GM18498 (cell line): ENCODE measurements around the gene CST7.
"Not testable (repeated sequence)": the region's sequence is repeated elsewhere in the genome, so short reads cannot be mapped to it uniquely, and the experiment has no call there.

Experiments used
- ATAC-seq: cut with Tn5 transposase; IDR thresholded peaks from one replicate; pipeline ENCODE4 v1.9.1; 2021; ENCODE audit warnings: mild to moderate bottlenecking, moderate library complexity; ENCODE audit not compliant: unreplicated experiment

Gene CST7

DNA sequence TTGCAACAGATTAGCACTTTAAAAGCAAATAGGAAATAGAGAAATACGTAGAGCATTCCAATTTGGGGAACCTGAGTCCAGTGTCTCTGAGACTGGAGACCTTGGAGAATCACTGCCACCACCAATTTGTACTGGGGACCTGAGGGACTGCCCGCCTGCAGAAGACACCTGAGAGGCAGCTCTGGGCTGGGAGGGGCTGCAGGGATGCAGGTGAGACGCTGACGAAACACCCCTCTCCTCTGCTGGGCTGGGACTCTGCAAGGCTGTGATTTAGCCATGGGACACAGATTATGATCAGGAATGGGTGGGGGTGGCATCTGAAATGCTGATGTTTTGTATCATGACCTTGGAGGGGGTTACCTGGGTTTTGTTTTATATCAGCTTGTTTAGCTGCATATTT, 50.5 kb downstream of the CST7 start:
- ATAC-seq = no peak

DNA sequence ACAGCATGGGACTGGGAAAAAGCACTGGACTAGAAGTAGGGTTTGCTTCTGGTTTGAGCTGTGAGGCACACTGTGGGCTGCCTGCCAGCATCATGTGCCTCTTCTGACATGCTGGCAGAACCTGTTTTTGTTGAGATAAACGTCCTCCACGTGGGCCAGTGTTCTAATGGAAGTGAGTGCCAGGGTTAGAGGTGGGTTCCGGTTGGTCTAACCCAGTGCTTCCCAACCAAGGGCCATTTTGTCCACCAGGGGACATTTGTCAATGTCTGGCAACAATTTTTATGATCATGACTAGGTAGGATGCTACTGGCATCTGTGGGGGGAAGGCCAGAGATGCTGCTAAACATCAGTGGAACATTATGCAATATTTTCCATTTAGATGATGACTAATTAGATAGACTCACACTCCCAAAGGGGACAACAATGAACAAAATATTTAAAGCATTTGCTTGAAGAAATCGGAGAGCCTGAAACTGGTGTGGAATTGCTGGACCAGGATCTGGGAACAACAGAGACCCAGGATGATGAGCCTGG, 51.3 kb downstream of the CST7 start:
- no peak for ATAC-seq

DNA sequence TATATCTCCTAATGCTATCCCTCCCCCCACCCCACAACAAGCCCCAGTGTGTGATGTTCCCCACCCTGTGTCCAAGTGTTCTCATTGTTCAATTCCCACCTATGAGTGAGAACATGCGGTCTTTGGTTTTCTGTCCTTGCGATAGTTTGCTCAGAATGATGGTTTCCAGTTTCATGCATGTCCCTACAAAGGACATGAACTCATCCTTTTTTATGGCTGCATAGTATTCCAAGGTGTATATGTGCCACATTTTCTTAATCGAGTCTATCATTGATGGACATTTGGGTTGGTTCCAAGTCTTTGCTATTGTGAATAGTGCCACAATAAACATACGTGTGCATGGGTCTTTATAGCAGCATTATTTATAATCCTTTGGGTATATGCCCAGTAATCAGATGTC, 52.3 kb downstream of the CST7 start:
- not testable (repeated sequence) for ATAC-seq

DNA sequence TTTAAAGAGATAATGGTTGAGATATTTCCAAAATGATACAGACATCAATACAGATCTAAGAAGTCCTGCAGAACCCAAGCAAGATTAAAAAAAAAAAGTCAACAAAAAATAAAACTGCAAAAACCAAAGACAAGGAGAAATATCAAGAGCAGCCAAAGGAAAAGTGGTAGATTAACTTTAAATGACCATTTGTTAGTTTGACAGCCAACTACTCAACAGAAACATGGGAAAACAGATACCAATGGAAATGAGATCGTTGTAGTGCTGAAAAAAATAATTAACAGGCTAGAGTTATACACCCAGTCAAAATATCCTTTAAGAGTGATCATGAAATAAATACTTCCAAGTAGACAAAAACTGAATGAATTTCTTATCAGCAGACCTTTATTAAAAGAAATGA, 53.9 kb downstream of the CST7 start:
- no peak for ATAC-seq

DNA sequence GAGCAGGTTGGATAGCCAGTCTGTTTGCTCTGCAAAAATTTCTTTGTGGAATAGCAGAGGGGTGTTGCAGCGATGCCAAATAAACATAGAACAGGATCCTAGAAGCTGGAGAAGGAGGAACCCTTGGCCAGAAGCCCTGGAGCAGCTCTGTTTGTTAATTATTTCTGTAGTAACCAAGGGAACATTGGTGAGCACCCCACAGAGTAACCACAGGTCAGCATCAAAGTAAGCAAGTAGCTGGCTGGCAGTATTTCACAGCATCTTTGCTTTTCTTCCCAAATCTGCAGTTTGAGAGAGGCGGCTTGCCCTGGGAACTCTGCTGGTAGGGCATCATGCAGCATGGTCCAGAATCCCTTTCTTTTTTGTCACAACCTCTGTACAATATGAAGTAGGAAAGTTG, 56.2 kb downstream of the CST7 start:
- no peak for ATAC-seq

DNA sequence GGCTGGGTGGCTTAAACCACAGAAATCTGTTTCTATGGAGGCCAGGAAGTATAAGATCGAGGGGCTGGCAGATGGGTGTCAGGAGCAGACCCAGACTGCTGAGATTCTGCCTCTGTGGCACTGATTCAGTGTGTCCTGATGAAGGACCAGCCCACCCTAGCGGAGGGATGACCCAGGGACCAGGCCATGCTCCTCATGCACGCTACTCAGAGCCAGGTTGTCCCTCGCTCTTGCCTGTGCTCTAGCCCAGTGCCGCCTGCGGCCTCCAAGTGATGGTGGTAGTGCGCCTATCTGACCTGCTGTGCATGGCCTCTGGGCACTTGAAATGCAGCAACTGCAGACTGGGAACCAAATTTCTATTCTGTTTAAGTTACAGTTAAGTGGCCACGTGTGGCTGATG, 56.6 kb downstream of the CST7 start:
- ATAC-seq = no peak

DNA sequence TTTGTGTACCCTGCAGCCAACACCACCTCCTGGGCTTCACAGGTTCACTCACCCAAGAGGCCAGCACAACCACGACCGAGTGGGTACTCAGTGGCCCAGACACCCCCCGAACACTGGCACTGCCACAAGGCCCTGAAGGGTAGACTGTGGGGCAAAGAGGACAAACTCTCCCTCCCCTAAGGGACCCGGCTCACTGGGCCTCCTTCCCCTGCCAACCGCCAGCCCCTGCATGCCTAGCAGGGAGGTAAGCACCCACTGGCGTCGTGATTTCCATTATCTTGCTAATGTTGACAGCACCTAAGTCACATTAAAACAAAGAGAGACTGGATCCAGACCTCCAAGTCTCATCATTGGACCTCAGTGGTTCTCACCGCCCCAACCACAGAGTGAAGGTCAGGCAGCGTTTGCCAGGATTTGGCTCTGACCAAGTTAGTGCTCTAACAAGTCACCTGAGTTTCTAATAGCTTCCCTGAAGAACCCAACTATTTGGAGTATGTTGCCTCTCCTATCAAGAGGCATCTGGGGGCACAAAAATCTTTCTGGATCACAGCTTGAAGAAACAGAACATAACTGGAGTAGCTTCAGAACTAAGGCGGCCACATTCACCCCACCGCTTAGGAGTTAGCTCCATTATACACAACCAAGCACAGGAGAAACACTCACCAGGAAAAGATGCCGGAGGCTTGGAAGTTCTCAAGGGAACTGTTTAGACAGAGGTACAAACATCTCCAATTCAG, 57.5 kb downstream of the CST7 start:
- no peak for ATAC-seq

DNA sequence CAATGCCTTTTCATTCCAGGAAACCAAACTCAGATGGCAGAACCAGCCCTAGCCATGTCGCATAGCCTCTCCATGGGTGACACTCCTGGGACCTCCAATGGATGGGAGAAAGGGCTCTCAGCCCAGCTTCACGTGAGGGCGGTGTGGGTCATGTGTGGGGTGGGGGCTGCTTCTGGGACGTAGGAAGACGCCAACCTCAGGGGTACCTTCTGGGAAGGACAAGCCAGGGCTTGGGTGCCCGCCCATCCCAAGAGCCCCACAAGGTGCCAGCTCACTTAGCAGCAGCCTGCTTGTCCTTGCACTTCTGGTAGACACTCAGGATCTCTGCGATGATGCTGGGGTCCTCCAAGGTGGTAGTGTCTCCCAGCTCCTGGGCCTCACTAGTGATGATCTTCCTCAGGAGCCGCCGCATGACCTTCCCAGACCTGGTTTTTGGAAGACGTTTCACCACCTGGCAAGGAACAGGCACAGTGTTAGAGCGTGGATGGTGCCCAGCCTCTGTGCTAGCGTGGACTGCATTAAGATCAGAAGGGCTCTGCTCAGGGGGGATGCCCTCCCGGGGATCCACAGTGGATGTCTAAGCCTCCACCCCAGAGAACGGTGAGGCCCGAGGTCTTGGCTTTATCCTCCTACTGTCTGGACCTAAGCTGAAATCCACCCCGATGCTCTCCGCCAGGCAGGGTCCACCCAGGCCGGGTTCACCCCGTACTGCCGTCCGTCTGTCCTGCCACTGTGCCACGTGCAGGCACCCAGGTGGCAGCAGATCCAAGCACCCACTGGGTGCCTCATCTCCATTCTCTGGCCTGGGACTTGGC, 58.6 kb downstream of the CST7 start:
- no peak for ATAC-seq

DNA sequence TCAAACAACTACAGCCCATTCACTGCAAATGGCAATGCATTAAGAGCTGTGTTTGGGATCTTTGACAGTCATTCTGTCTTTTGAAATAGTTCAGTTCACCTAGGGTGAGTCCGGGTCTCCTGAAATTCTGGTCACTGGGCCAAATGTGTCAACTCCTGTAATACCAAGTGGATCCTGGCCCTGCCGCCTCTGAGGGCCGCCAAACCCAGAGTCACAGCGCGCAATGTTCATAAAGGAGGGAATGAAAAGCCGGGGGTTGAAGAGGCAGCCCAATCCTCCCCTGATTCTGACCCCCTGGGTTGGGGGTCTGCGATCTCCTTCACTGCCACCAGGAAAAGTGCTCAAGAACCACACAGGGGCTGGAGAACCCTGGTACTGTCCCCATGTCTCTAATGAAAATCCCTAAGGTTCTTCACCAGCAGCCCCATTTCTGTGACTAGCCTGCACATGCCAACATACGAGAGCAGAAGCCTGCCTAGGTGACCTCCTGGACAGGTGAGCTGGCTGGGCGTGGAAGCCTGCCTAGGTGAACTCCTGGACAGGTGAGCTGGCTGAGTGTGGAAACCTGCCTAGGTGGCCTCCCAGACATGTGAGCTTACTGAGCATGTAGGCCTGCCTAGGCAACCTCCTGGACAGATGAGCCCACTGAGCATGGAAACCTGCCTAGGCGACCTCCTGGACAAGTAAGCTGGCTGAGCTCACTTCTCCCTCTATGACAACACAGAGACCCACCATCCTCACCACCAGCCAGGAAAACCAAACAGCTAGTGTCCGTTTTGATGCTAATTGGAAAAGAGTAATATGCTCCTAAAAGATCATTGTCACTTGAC, 59.5 kb downstream of the CST7 start:
- no peak for ATAC-seq
